ENCODE results near the gene SOX10. TPM values are rescaled to one million over a fixed set of nuclear protein-coding genes. Genes with fewer than 3 reads are reported as not detected.
"Not testable (repeated sequence)": the region's sequence is repeated elsewhere in the genome, so short reads cannot be mapped to it uniquely, and the experiment has no call there.

SOX10 gene
- total RNA-seq, 2 donors from 2014 or later: not detected

DNA sequence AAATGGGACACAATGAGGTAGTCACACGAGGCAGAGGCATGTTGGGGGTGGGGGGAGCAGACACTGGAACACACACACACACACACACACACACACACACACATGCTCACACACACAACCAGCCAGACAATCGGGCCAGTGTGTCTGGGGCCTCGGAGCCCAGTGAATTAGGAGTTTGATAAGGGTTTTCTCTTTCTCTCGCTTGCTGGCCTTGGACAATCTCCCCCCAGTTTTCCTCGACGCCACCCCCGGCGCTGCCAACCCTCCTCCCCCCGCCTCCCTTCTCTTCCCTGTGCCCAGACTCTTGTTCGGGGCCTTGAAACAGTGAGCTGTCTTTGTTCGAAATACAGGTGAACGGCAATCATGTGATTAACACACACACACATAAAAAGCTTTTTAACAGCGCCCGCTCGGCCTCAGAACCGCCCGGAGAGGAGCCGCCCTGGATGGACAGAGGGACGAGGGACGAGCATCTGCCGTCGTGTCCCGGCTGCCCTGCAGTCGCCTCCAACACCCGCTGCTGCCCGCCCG lies 1.5 kb upstream of the SOX10 start:
- no peak overlapping the region for H3K4me3 Mint-ChIP-seq
- H3K27ac Mint-ChIP-seq: no peak overlapping the region
- no peaks in the 10 kb centered on the region for H3K4me1 Mint-ChIP-seq (ENCODE audit: low read depth in 2 of 2)
- H3K36me3 Mint-ChIP-seq: no peaks in the 10 kb centered on the region
- ATAC-seq (no peak), DNase-seq (ENCODE audit: low spot score) (no peak)
- H3K9me3 Mint-ChIP-seq: no peaks in the 10 kb centered on the region
- H3K27me3 Mint-ChIP-seq: no peaks in the 10 kb centered on the region

- Mint-ChIP-seq H3K27me3 (no peaks in the 10 kb centered on the region), H3K4me3 (no peak overlapping the region), H3K27ac (no peak overlapping the region), H3K36me3 (no peaks in the 10 kb centered on the region), H3K9me3 (no peaks in the 10 kb centered on the region), H3K4me1 (ENCODE audit: low read depth in 2 of 2) (peaks cover 0 to 2% of the 10 kb centered on the region in 2 donors)
- DNase-seq (ENCODE audit: low spot score) (no peak), ATAC-seq (no peak)
These were observed 763 bp upstream of the SOX10 start for GRCh38 chr22:37985050-37985585.

- DNase-seq (ENCODE audit: low spot score): no peak
- ATAC-seq: no peak
- Mint-ChIP-seq H3K27ac (no peak overlapping the region), H3K4me1 (ENCODE audit: low read depth in 2 of 2) (peaks cover 0 to 2% of the 10 kb centered on the region in 2 donors), H3K4me3 (no peak overlapping the region), H3K36me3 (no peaks in the 10 kb centered on the region), H3K9me3 (no peaks in the 10 kb centered on the region), H3K27me3 (no peaks in the 10 kb centered on the region)
These were observed 1.2 kb downstream of the SOX10 start for GRCh38 chr22:37982938-37983859.

DNA sequence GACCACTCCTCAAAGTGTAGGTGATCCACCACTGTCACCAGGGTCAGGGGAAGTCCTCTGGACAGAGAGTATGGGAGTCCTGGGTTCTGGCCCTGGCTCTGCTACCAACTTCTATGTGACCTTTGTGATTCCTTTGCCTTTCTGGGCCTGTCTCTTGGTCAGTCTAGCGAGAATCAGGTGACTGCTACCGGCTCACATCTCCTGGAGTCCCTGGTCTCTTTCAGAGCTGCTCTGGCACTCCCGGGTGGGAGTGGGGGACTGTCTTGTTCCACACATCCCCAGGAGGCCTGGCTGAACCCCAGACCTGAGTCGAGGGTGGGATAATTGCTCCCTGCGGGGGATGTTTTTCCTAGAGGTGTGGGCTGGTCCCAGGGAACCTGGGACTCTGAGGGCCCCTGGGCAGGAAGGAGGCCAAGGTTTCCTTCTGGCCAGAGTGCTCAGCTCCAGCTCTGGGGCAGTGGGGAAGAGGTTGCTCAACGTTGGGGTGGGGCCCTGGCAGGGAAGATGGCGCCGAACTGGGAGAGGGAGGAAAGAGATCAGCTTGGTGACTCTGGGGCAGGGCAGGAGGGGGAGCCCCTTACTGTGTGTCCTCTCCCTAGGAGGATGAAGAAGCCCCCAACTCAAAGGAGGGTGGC lies 2.1 kb downstream of the SOX10 start:
- H3K9me3 Mint-ChIP-seq: no peaks in the 10 kb centered on the region
- DNase-seq (ENCODE audit: low spot score) (no peak), ATAC-seq (no peak)
- H3K4me1 Mint-ChIP-seq (ENCODE audit: low read depth in 2 of 2): peaks cover 0 to 2% of the 10 kb centered on the region in 2 donors
- no peak overlapping the region for H3K27ac Mint-ChIP-seq
- H3K27me3 Mint-ChIP-seq: no peaks in the 10 kb centered on the region
- no peak overlapping the region for H3K4me3 Mint-ChIP-seq
- no peaks in the 10 kb centered on the region for H3K36me3 Mint-ChIP-seq

- no peak for DNase-seq (ENCODE audit: low spot score)
- Mint-ChIP-seq H3K4me1 (ENCODE audit: low read depth in 2 of 2) (peaks cover 0 to 2% of the 10 kb centered on the region in 2 donors), H3K27me3 (no peaks in the 10 kb centered on the region), H3K4me3 (no peak overlapping the region), H3K9me3 (no peaks in the 10 kb centered on the region), H3K36me3 (no peaks in the 10 kb centered on the region), H3K27ac (no peak overlapping the region)
- no peak for ATAC-seq
These were observed 2.9 kb downstream of the SOX10 start for GRCh38 chr22:37981282-37982011.

DNA sequence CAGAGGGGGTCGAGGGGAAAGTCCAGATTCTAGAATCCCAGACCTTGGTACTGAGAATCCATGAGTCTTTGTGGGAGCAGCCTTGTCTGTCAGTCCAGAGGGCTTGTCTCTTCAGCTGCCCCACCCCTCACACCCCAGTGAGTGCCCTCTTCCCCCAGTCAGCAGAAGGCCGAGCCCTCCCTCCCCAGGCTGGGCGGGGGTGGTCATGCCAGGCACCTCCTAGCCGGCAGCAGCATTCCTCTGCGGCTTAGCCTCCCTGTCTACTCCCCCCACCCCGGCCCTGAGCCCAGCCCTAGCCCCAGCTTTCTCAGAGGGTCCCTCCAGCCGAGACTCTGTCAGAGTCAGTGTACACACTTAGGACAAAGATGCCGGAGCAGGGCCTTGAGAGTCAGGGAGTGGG lies 4.6 kb downstream of the SOX10 start:
- Mint-ChIP-seq H3K9me3 (no peaks in the 10 kb centered on the region), H3K4me3 (no peak overlapping the region), H3K4me1 (ENCODE audit: low read depth in 2 of 2) (peaks cover 0 to 4% of the 10 kb centered on the region in 2 donors), H3K27me3 (no peaks in the 10 kb centered on the region), H3K27ac (no peak overlapping the region), H3K36me3 (no peaks in the 10 kb centered on the region)
- ATAC-seq (no peak), DNase-seq (ENCODE audit: low spot score) (no peak)

- Mint-ChIP-seq H3K27ac (no peak overlapping the region), H3K4me3 (no peak overlapping the region)
These were observed 7.8 kb downstream of the SOX10 start for GRCh38 chr22:37976547-37976946.

DNA sequence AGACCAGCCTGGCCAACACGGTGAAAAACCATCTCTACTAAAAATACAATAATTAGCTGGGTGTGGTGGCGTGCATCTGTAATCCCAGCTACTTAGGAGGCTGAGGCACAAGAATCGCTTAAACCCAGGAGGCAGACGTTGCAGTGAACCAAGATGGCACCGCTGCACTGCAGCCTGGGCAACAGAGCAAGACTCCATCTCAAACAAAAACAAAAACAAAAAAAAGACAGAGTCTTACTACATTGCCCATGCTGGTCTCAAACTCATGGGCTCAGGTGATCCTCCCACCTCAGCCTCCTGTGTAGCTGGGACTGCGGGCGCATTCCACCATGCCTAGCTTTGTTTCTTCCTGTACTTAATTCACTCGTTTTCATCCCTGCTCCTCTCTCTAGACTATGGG lies 8.3 kb downstream of the SOX10 start:
- not testable (repeated sequence) for DNase-seq (ENCODE audit: low spot score); H3K27ac Mint-ChIP-seq; ATAC-seq; H3K9me3 Mint-ChIP-seq; H3K4me3 Mint-ChIP-seq; H3K36me3 Mint-ChIP-seq; H3K27me3 Mint-ChIP-seq
- H3K4me1 Mint-ChIP-seq (ENCODE audit: low read depth in 2 of 2): peaks cover 0 to 10% of the 10 kb centered on the region in 2 donors

More at GRCh38 chr22:37976547-37976946, 7.8 kb downstream of the SOX10 start:
- H3K9me3 Mint-ChIP-seq: no peaks in the 10 kb centered on the region
- no peaks in the 10 kb centered on the region for H3K36me3 Mint-ChIP-seq
- no peaks in the 10 kb centered on the region for H3K27me3 Mint-ChIP-seq
- DNase-seq (ENCODE audit: low spot score): no peak
- ATAC-seq: no peak
- peaks cover 0 to 5% of the 10 kb centered on the region in 2 donors for H3K4me1 Mint-ChIP-seq (ENCODE audit: low read depth in 2 of 2)

- Mint-ChIP-seq H3K27ac (peak overlapping the region in 1 of 2 donors; percentile 1), H3K9me3 (no peaks in the 10 kb centered on the region), H3K4me1 (ENCODE audit: low read depth in 2 of 2) (peaks cover 0 to 8% of the 10 kb centered on the region in 2 donors), H3K4me3 (no peak overlapping the region), H3K27me3 (no peaks in the 10 kb centered on the region), H3K36me3 (no peaks in the 10 kb centered on the region)
- ATAC-seq: no peak
- no peak for DNase-seq (ENCODE audit: low spot score)
These were observed 9.2 kb downstream of the SOX10 start for GRCh38 chr22:37975153-37975552.

- H3K4me3 Mint-ChIP-seq: no peak overlapping the region
- no peak overlapping the region for H3K27ac Mint-ChIP-seq
- ATAC-seq (peak in 1 of 2 donors; percentile 39), DNase-seq (ENCODE audit: low spot score) (no peak)
- peaks cover 0 to 8% of the 10 kb centered on the region in 2 donors for H3K4me1 Mint-ChIP-seq (ENCODE audit: low read depth in 2 of 2)
- H3K9me3 Mint-ChIP-seq: no peaks in the 10 kb centered on the region
- no peaks in the 10 kb centered on the region for H3K36me3 Mint-ChIP-seq
- no peaks in the 10 kb centered on the region for H3K27me3 Mint-ChIP-seq
These were observed 10.8 kb downstream of the SOX10 start for GRCh38 chr22:37973271-37974170.

GRCh38 chr22:37972527-37972926 lies 11.8 kb downstream of the SOX10 start:
- Mint-ChIP-seq H3K4me1 (ENCODE audit: low read depth in 2 of 2) (peaks cover 0 to 10% of the 10 kb centered on the region in 2 donors), H3K27me3 (no peaks in the 10 kb centered on the region), H3K36me3 (no peaks in the 10 kb centered on the region), H3K27ac (no peak overlapping the region), H3K4me3 (no peak overlapping the region), H3K9me3 (no peaks in the 10 kb centered on the region)
- ATAC-seq (no peak), DNase-seq (ENCODE audit: low spot score) (no peak)

DNA sequence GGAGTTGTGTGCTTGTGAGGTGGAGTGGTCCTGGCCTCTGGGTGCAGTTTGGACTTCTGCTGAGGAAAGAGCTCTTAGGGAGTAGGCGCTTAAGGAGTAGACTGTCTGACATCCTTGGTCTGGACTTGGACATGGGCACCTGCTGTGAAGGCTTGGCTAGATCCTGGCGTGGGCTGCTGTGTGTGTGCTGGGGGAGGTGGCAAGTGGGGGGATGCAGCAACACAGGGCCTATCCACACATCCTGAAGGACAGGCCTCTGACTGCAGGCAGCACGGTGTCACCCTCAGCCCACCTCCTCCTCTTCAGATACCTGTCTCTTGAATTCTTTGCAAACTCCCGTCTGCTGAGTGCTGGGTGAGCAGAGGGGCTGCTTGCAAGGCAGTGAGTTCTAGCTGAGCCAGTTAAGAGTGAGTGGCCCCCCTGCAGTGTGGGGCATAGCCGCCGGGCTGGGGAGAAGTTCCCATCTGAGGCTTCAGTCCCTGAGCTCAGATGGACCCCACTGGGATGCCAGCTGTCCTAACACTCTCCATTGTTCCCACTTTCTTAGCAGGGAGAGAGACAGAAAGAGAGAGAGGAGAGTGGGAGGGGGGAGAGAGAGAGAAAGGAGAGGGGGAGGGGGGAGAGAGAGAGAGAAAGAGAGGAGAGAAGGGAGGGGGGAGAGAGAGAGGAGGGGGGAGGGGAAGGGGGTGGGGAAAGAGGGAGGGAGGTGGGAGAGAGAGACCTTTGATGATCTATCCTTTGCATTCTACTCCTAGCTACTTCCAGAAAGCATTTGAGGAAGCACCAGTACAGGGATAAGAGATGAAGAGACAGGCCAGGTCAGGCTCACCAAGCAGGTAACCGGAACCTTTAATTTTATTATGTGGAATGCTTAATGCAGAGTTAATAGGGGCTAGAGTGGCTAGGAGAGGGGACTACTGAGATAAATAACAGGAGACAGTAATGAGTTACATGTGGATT lies 12.6 kb downstream of the SOX10 start:
- H3K9me3 Mint-ChIP-seq: no peaks in the 10 kb centered on the region
- no peaks in the 10 kb centered on the region for H3K36me3 Mint-ChIP-seq
- H3K4me3 Mint-ChIP-seq: no peak overlapping the region
- peaks cover 0 to 10% of the 10 kb centered on the region in 2 donors for H3K4me1 Mint-ChIP-seq (ENCODE audit: low read depth in 2 of 2)
- no peaks in the 10 kb centered on the region for H3K27me3 Mint-ChIP-seq
- ATAC-seq (no peak), DNase-seq (ENCODE audit: low spot score) (no peak)
- H3K27ac Mint-ChIP-seq: no peak overlapping the region

All from natural killer cell treated with Interleukin-12 subunit alpha and Interleukin-12 subunit beta and Interleukin-15 and Interleukin-18, amount 100 ng/mL, for 72 hours (primary cell).